HG03139 (cell line): ENCODE data around the gene WIPF2.
"Not testable (repeated sequence)": the region's sequence is repeated elsewhere in the genome, so short reads cannot be mapped to it uniquely, and the experiment has no call there.

Experiments used
- ATAC-seq: cut with Tn5 transposase; IDR thresholded peaks from one replicate; pipeline ENCODE4 v1.9.1; 2021; ENCODE audit not compliant: unreplicated experiment

The WIPF2 gene

DNA sequence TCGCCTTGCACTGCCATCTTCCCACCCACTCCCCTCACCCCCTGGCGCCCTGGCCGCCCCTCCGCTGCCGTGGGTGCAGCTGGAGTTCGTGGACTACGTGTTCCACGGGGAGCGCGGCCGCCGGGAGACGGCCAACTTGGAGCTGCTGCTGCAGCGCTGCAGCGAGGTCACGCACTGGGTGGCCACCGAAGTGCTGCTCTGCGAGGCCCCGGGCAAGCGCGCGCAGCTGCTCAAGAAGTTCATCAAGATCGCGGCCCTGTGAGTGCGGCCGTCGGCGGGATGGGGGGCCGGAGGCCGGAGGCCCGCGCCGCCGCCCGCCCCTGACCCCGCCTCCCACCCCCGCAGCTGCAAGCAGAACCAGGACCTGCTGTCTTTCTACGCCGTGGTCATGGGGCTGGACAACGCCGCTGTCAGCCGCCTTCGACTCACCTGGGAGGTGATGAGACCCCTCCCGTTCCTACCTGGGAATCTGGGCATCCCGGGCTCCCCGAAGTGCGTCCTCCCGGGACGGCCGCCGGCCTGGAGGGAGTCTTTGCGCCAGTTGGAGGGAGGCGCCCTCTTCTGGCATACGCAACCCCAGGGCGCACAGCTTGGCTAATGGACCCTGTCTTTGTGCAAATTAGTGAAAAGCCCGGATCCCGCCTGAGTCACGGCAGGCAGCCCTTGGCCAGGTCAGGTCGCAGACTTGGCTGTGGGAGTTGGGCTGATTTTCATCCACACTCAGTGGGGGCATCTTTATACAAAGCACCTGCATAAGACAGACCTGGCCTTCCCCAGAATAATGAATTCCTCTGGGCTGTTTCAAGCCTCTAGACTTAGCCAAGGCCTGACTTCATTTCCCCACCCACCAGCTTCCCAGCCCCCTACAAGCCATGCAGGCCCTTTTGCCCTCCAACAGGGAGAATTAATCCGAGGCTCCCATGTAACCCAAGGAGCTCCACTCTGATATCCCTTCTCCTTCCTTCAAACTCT is 27.6 kb upstream of the WIPF2 start:
- ATAC-seq = no peak

DNA sequence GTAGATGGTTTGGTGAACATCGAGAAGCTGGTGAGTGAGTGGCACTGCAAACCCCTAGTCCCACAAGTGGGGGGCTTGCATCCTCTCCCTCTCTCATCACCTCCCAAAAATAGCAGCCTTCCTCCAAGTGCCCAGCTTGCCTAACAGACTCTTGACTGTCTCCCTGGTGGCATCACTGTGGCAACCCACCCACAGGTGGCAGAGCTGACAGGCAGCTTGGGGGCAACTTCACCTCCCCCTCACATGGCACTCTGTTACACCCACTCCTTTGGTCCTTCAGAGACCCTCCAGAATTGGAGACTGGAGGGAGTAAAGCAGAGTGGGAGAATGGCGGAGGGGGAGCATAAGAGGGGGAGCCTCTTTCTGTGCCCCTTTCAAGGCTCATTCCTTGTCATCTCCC is 26.1 kb upstream of the WIPF2 start:
- ATAC-seq = no peak

DNA sequence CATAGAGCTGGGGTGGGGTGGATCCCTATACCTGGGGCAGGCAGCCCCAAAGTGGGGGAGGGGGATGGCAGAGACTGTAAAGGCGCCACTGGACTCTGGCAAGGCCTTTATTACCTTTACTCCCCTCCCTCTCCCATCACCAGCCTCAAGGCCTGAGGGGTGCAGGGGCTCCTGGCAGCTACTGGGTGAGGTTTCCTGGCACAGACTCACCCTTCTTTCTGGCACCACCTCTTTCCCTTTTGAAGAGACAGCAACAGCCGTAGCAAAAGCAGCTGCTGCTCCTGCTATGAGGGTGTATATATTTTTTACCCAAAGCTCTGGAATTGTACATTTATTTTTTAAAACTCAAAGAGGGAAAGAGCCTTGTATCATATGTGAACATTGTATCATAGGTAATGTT is 24.3 kb upstream of the WIPF2 start:
- no peak for ATAC-seq

DNA sequence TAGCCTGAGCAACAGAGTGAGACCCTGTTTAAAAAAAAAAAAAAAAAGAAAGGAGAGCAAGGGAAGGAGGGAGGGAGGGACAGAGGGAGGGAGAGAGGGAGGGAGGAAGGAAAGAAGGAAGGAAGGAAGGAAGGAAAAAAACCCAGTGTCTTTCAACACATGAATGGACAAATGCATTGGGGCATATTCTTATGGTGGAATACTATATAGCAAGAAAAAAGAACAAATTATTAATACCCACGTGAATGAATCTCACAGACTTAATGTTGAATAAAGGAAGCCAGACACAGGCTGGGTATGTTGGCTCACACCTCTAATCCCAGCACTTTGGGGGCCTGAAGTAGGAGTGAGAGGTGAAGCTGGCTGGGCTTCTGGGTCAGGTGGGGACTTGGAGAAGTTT is 21.6 kb upstream of the WIPF2 start:
- no peak for ATAC-seq

DNA sequence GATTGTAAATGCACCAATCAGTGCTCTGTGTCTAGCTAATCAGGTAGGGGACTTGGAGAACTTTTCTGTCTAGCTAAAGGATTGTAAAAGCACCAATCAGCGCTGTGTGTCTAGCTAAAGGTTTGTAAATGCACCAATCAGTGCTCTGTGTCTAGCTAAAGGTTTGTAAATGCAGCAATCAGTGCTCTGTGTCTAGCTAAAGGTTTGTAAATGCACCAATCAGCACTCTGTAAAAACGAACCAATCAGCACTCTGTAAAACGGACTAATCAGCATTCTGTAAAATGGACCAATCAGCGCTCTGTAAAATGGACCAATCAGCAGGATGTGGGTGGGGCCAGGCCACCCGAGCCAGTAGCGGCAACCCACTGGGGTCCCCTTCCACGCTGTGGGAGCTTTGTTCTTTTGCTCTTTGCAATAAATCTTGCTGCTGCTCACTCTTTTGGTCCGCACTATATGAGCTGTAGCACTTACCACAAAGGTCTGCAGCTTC is 21.1 kb upstream of the WIPF2 start:
- not testable (repeated sequence) for ATAC-seq

DNA sequence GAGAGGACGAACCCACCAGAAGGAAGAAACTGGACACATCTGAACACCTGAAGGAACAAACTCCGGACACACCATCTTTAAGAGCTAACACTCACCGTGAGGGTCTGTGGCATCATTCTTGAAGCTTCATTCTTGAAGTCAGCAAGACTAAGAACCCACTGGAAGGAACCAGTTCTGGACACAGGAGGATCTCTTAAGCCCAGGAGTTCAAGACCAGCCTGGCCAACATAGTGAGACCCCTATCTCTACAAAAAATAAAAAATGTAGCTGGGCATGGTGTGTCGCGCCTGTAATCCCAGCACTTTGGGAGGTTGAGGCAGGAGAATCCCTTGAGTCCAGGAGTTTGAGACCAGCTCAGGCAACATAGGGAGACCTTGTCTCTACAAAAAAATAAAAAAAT is 20.5 kb upstream of the WIPF2 start:
- no peak for ATAC-seq

DNA sequence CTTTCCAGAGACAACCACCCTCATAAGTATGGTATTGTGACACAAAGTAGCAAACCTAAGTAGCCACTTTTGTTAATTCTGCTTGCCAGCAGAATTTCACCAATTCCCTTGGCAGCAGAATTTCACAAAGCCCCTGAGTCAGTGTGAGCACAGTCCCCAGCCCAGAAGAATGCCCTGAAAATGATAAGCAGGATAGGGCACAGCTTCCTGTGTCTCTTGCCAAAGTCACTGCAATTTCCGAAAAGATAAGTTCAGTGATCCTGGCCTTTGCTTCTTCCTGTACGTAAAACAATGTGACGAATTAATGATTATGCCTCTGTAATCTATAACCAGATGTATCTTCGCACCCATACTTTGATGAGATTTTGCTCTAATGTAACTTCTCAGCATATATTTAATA is 16.0 kb upstream of the WIPF2 start:
- ATAC-seq = no peak

DNA sequence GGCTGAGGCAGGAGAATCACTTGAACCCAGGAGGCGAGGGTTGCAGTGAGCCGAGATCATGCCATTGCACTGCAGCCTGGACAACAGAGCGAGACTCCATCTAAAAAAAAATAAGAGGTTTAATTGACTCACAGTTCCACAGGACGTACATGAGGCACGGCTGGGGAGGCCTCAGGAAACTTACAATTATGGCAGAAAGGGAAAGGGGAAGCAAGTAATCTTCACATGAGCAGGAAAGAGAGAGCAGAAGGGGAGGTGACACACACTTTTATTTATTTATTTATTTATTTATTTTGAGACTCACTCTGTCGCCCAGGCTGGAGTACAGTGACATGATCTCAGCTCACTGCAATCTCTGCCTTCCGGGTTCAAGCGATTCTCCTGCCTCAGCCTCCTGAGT is 12.9 kb upstream of the WIPF2 start:
- not testable (repeated sequence) for ATAC-seq

DNA sequence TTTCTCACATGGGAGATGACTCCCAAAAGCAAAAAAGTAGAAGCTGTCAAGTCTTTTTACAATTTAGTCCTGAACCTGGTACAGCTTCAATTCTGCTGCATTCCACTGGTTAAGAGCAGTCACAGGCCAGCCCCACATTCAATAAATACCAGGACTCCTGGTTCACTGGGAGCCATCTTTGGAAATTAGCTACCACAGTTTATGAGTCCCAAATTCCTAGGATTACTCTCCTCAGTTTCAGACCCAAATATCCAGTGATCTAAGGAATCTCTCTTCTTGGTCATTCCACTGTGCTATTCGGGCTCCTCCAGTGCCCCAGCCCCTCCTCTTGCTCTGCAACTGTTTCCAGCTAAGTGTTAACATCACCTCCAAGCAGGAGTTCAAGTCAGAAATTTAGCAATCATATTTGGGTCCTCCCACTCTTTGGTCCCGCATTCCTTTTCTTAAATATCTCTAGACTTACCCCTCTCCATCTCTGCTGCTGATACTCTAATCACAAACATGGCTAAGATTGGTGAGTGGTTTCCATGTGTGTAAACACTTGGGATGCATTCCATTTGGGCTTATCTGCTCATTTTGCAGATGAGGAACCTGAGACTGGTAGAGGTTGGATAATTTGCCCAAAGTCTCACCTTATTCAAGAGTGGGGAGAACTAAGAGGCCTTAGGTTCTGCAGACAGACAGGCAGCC is 9.6 kb upstream of the WIPF2 start:
- no peak for ATAC-seq

DNA sequence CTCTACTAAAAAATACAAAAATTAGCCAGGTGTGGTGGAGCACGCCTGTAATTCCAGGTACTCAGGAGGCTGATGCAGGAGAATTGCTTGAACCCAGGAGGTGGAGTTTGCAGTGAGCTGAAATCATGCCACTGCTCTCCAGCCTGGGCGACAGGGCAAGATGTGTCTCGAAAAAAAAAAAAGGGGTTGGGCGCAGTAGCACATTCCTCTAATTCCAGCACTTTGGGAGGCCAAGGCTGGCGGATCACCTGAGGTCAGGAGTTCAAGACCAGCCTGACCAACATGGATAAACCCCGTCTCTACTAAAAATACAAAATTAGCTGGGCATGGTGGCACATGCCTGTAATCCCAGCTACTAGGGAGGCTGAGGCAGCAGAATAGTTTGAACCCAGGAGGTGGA is 5.2 kb upstream of the WIPF2 start:
- not testable (repeated sequence) for ATAC-seq

DNA sequence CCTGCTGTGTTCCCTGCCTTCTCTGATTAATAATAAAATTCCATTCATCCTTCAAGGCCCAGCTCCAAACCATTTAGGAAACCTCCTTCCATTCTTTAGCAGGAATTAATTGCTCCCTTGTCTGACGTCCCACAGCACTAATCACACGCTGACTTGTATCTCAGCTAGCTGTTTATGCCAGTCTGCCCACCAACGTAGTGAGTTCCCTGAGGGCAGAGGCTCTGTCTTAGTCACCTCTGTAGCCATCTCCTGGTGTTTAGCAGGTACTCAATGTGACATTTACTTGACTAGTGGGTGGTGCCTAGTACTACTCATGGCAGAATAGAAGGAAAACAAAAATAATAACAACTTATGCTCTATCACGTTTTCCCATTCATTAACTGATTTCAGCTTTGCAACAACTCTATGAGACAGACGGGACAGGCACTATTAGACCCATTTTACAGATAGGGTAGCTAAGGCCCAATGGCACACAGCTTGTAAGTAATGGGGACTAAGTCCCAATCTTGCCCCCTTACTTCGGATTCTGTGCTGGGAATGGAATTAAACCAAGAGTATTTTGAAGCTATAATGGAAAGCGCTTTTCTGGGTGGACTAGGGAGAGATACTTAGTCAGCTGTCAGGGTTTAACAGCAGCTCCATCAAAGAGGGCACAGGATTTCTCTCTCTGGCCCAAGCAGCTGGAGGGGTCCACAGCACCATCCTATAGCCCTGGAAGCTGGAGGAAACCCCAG is 931 bp upstream of the WIPF2 start:
- ATAC-seq = no peak

DNA sequence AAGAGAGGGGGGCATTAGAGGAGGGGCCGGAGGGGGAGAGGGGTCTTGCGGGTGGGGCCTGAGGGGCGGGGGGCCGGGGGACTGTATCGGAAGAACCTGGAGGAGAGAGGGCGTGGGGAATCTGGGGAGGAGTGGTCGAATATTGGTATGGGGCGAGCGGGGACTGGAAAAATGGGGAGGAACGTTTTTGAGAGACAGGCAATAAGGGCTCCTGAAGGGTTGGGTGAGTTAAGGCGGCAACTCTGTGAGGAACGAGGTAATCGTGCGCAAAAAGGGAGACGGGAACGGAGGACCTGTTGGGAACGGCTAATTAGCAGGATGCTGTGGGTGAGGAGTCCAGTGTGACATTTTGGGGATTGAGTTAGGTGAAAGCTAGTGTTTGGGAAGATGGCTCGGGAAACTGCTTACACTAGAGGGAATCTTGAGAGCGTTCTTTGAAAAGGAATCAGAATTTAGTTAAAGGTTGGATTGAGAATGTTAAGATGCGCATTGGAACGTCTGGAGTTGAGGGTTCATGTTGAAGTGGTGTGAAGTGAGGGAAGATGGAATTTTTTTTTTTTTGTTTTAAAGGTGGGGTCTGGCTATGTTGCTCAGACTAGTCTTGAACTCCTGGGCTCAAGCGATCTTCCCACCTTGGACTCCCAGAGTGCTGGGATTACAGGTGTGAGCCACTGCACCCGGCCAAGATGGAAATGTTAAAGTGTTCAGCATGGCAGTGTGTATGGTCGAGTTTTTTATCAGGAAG is 662 bp downstream of the WIPF2 start:
- no peak for ATAC-seq

DNA sequence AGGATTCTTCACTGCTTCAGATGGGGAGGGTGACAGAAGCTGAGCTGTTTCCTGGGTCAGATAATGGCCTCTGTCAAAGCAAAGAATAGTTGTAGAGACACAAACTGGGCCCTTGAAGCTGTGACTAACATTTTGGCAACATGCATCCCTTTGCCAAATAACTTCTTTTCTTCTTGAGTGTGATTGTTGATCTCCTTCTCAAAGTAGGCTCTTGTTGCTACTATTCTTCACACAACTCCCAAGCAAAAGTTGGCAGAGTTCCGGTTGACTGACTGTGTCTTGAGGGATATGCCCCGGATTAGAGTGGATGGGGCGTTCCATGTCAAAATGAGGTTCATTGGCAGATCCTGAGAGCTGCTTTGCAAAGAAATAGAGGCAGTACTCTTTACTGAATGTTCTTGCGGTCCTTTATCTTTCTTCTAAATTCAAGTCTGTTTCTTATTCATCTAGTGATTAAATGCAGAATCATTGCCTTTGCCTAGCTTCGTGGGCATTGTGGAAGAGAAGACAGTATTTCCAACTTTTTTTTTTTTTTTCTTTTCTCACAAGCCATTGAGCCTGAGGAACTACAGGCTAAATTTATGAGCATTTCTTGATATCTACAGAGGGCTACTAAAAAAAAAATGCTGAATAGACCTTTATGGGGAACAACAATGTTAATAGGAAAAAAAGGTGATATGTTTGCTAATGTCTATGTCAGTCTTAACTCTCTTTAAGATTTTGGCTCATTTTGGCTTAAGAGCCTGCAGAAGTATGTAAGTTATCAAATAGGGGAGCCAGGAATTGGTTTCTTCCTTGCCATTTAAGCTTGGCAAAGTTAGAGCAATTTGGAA is 5.8 kb downstream of the WIPF2 start:
- ATAC-seq = no peak

DNA sequence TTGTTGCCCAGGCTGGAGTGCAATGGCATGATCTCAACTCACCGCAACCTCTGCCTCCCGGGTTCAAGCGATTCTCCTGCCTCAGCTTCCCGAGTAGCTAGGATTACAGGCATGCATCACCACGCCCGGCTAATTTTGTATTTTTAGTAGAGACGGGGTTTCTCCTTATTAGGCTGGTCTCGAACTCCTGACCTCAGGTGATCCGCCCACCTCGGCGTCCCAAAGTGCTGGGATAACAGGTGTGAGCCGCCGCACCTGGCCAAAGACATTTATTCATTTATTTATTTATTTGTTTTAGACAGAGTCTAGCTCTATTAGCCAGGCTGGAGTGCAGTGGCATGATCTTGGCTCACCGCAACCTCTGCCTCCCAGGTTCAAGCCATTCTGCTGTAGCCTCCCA is 10.0 kb downstream of the WIPF2 start:
- ATAC-seq = not testable (repeated sequence)

DNA sequence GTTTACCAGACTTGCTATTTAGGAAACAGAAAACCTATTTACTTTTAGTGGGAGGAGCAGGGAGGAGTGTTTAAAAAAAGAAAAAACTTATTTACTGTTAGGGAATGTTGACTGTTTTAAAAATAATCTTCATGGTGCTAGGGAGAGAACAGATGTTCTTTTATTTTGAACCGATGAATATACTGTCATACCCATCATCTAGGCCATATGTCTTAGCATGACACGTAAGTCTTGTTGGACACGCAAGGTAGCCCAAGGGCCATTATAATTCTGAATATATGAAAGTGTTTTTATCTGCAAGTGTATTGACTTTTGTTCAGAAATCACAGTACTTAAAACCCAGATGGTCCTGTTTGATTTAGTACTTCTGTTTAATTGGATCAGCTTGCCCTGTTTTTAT is 11.6 kb downstream of the WIPF2 start:
- no peak for ATAC-seq

DNA sequence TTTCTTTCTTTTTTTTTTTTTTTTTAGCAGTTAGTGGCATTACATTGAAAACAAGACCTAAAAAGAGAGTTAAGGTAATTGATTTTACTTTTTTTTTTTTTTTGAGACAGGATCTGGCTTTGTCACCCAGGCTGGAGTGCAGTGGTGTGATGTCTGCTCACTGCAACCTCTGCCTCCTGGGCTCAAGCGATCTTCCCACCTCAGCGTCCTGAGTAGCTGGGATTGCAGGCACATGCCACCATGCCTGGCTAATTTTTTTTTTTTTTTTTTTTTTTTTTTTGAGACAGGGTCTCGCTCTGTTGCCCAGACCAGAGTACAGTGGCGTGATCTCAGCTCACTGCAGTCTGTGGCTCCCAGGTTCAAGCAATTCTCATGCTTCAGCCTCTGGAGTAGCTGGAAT is 12.8 kb downstream of the WIPF2 start:
- ATAC-seq = not testable (repeated sequence)

DNA sequence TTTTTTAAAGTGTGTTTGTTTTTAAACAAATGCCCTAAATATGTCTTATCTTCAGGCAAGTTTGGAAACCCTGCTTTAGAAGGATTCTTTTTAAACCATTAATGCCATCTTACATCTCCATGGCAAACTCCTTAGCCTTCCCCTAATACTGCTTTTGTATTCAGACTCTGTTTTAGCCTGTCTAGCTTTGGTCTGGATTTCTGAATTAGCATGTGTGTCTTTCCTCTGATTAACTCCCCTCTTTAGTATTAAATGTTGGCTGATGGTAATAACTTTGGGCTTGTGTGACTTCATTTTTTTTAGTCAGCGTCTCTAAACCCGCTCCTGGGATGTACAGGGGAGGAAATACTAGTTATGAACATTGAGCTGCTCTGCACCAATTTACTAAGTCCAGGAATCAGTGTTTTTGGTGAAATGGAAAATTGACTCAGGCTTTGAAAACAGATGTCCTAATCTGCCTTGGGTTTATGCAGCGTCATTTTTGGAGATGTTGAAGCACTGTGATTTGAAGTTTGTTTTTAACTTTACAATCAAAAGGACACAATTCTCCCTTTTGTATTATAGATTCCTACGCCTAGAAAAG is 22.2 kb downstream of the WIPF2 start:
- no peak for ATAC-seq

DNA sequence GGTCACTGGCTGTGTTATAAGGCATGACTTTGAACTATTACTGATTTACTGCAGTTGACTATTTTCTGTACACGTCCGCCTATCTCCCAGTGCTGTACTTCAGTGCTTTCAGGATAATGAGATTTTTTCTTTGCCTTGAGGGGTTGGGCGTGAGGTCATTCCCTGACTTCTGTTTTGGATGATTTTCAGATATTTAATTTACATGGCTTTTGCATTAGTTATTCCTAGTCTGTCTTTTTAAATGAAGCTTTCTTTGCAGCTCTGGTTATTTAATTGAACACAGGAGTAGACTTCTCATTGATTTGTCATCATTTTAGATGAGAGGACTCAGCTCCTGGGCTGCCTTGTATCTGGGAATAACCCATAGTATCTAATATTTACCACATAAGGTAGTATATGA is 23.7 kb downstream of the WIPF2 start:
- no peak for ATAC-seq

DNA sequence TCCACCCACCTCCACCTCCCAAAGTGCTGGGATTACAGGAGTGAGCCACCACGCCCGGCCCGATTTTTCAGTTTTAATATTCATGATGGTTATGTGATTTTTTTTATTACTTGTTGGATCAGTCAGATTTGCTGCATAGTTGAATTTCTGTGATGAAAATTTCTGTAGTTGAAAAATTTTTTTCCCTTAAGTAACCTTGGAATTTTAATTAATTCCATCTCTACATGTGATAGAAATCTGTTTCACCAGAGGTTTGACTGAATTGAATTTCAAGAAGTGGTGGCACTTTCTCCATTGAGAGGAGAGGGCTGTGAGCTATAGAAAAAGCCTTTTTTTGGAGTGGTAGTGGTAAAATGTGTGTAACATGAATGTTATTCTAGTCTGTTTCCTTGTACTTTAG is 24.7 kb downstream of the WIPF2 start:
- no peak for ATAC-seq

DNA sequence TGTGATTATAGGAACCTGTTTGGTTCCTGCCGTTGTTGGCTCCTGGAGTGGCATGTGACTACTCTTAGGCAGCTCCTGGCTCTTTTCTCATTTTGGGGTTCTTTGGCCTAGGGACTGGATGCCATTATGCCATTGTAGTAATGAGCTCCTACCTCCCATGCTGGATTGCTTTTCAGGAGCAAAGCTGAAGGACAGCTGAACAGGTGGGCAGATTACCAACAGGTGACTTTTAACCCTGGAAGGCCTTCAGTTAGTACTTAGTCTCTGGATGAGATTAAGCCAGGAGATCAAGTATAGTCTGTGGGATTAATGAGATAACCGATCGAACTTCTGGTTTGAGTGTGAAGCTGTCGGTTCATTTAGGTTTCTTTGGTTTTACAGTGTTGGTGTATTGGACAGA is 25.2 kb downstream of the WIPF2 start:
- ATAC-seq = no peak
